Measurements from ENCODE around the gene CACNA2D4. TPM values are rescaled to one million over a fixed set of nuclear protein-coding genes. Genes with fewer than 3 reads are reported as not detected.

The CACNA2D4 gene
- total and polyA plus RNA-seq, 2 experiments from 2014 or later: 0.23 TPM; not detected in 1

GRCh38 chr12:1885599-1886245 is 32.7 kb downstream of the CACNA2D4 start:
- Histone ChIP-seq H3K27ac (no peak overlapping the region), H3K4me2 (ENCODE audit: unreplicated experiment) (no peak overlapping the region), H3K36me3 (ENCODE audit: low read depth) (no peaks in the 10 kb centered on the region), H3K4me1 (ENCODE audit: insufficient read depth) (no peaks in the 10 kb centered on the region), H3K27me3 (replicated peaks; ENCODE audit: insufficient read depth) (peaks cover 47% of the 10 kb centered on the region), H3F3A (ENCODE audit: insufficient read depth) (no peaks in the 10 kb centered on the region), H3K79me2 (ENCODE audit: insufficient read depth) (no peaks in the 10 kb centered on the region), H3K9me2 (ENCODE audit: insufficient read depth) (no peaks in the 10 kb centered on the region), H2AFZ (no peak overlapping the region), H3K9ac (no peak overlapping the region), H3K9me3 (ENCODE audit: low read depth) (no peaks in the 10 kb centered on the region), H4K20me1 (ENCODE audit: insufficient read depth) (no peaks in the 10 kb centered on the region), H3K4me3 (no peak overlapping the region)
- DNase-seq: no peak
- WGBS, 2 experiments (ENCODE audit: low coverage in 1 of 2, low lambda C conversion rate in 2 of 2, missing lambda C conversion rate in 2 of 2): 49 to 52% methylated on average over 13 of the region's 13 CpGs
- TF ChIP-seq EZH2phosphoT487 (IDR thresholded peaks at IDR 0.05; ENCODE audit: insufficient read depth, low read depth): no peak
- in situ Hi-C loops (cut with MboI): no loop called here

- Histone ChIP-seq H3K9me2 (ENCODE audit: insufficient read depth) (no peaks in the 10 kb centered on the region), H3K27ac (no peak overlapping the region), H3K9me3 (ENCODE audit: low read depth) (no peaks in the 10 kb centered on the region), H3K9ac (no peak overlapping the region), H3K4me1 (ENCODE audit: insufficient read depth) (no peaks in the 10 kb centered on the region), H3K4me3 (no peak overlapping the region), H3K4me2 (ENCODE audit: unreplicated experiment) (no peak overlapping the region), H3K36me3 (ENCODE audit: low read depth) (no peaks in the 10 kb centered on the region), H2AFZ (no peak overlapping the region), H3K27me3 (replicated peaks; ENCODE audit: insufficient read depth) (peaks cover 53% of the 10 kb centered on the region), H3K79me2 (ENCODE audit: insufficient read depth) (no peaks in the 10 kb centered on the region), H4K20me1 (ENCODE audit: insufficient read depth) (no peaks in the 10 kb centered on the region), H3F3A (ENCODE audit: insufficient read depth) (no peaks in the 10 kb centered on the region)
- no peak for TF ChIP-seq EZH2phosphoT487 (IDR thresholded peaks at IDR 0.05; ENCODE audit: insufficient read depth, low read depth)
- no peak for TF ChIP-seq EZH2 (IDR thresholded peaks at IDR 0.05; ENCODE audit: insufficient read depth, poor library complexity, severe bottlenecking)
- WGBS, 2 experiments (ENCODE audit: low coverage in 1 of 2, low lambda C conversion rate in 2 of 2, missing lambda C conversion rate in 2 of 2): 64 to 66% methylated on average over 5 of the region's 5 CpGs
- in situ Hi-C loops (cut with MboI): no loop called here
- DNase-seq: no peak
Observed at GRCh38 chr12:1885082-1885596, 33.3 kb downstream of the CACNA2D4 start.

- in situ Hi-C loops (cut with MboI): no loop called here
- TF ChIP-seq EZH2phosphoT487 (IDR thresholded peaks at IDR 0.05; ENCODE audit: insufficient read depth, low read depth): no peak
- no peak for TF ChIP-seq EZH2 (IDR thresholded peaks at IDR 0.05; ENCODE audit: insufficient read depth, poor library complexity, severe bottlenecking)
- 46 to 71% methylated on average over 7 to 9 of the region's 9 CpGs for WGBS, 2 experiments (ENCODE audit: low coverage in 1 of 2, low lambda C conversion rate in 2 of 2, missing lambda C conversion rate in 2 of 2)
- Histone ChIP-seq H4K20me1 (ENCODE audit: insufficient read depth) (no peaks in the 10 kb centered on the region), H3K36me3 (ENCODE audit: low read depth) (no peaks in the 10 kb centered on the region), H3K27me3 (replicated peaks; ENCODE audit: insufficient read depth) (peaks cover 54% of the 10 kb centered on the region), H3K9me2 (ENCODE audit: insufficient read depth) (no peaks in the 10 kb centered on the region), H2AFZ (no peak overlapping the region), H3K9ac (no peak overlapping the region), H3K9me3 (ENCODE audit: low read depth) (no peaks in the 10 kb centered on the region), H3K4me1 (ENCODE audit: insufficient read depth) (no peaks in the 10 kb centered on the region), H3K27ac (no peak overlapping the region), H3K4me2 (ENCODE audit: unreplicated experiment) (no peak overlapping the region), H3K4me3 (no peak overlapping the region), H3F3A (ENCODE audit: insufficient read depth) (no peaks in the 10 kb centered on the region), H3K79me2 (ENCODE audit: insufficient read depth) (no peaks in the 10 kb centered on the region)
- DNase-seq: no peak
Observed at GRCh38 chr12:1884651-1885050, 33.8 kb downstream of the CACNA2D4 start.

- Histone ChIP-seq H3K79me2 (ENCODE audit: insufficient read depth) (no peaks in the 10 kb centered on the region), H3K9me3 (ENCODE audit: low read depth) (no peaks in the 10 kb centered on the region), H3K27ac (no peak overlapping the region), H3K36me3 (ENCODE audit: low read depth) (no peaks in the 10 kb centered on the region), H3K9me2 (ENCODE audit: insufficient read depth) (no peaks in the 10 kb centered on the region), H3K9ac (no peak overlapping the region), H2AFZ (no peak overlapping the region), H3F3A (ENCODE audit: insufficient read depth) (no peaks in the 10 kb centered on the region), H3K4me2 (ENCODE audit: unreplicated experiment) (no peak overlapping the region), H3K4me1 (ENCODE audit: insufficient read depth) (no peaks in the 10 kb centered on the region), H4K20me1 (ENCODE audit: insufficient read depth) (no peaks in the 10 kb centered on the region), H3K27me3 (replicated peaks; ENCODE audit: insufficient read depth) (peaks cover 53% of the 10 kb centered on the region), H3K4me3 (no peak overlapping the region)
- in situ Hi-C loops (cut with MboI): no loop called here
- WGBS, 2 experiments (ENCODE audit: low coverage in 1 of 2, low lambda C conversion rate in 2 of 2, missing lambda C conversion rate in 2 of 2): 33 to 42% methylated on average over 7 to 8 of the region's 8 CpGs
- TF ChIP-seq EZH2phosphoT487 (IDR thresholded peaks at IDR 0.05; ENCODE audit: insufficient read depth, low read depth): no peak
- no peak for TF ChIP-seq EZH2 (IDR thresholded peaks at IDR 0.05; ENCODE audit: insufficient read depth, poor library complexity, severe bottlenecking)
- no peak for DNase-seq
Observed at GRCh38 chr12:1883513-1883912, 34.9 kb downstream of the CACNA2D4 start.
